SK-N-MC (cell line): Measurements from ENCODE around the gene ARL6IP4.

Experiments
- DNase-seq: peaks from one replicate; pipeline ENCODE4 v3.0.0-alpha.2; 2011; ENCODE audit warnings: low read depth, low spot score
- H3K27ac ChIP-seq: fragments of 200-600 bp; sonication (generic); 2 replicates; pipeline ENCODE4 v1.5.1; 2016; ENCODE audit warnings: mixed run types
- H3K36me3 ChIP-seq: fragments of 200-600 bp; sonication (generic); 2 replicates; pipeline ENCODE4 v1.6.1; 2017; ENCODE audit warnings: antibody characterized with exemption, low read length, mixed read lengths; ENCODE audit not compliant: insufficient read depth
- H3K4me3 ChIP-seq: fragments of 200-600 bp; sonication (generic); 2 replicates; pipeline ENCODE4 v1.5.1; 2016
- H3K9ac ChIP-seq: fragments of 200-600 bp; sonication (generic); 2 replicates; pipeline ENCODE4 v1.8.0; 2017; ENCODE audit warnings: mixed run types, mixed read lengths; ENCODE audit not compliant: insufficient read length
- H3K9me3 ChIP-seq: fragments of 200-600 bp; sonication (generic); 2 replicates; pipeline ENCODE4 v1.6.1; 2017; ENCODE audit warnings: low read depth, mild to moderate bottlenecking, antibody characterized with exemption, low read length, moderate library complexity, mixed read lengths
- EZH2 ChIP-seq: fragments of 200-600 bp; sonication (generic); IDR thresholded peaks from one replicate; pipeline ENCODE4 v1.6.1; 2017; ENCODE audit warnings: antibody characterized with exemption
- FOXP2 ChIP-seq: optimal IDR thresholded peaks from 2 replicates; pipeline ENCODE3; 2011; ENCODE audit warnings: mild to moderate bottlenecking, moderate library complexity; ENCODE audit not compliant: insufficient read depth; ENCODE audit errors: extremely low read length, control extremely low read depth
- POLR2AphosphoS5 ChIP-seq: IDR thresholded peaks from 2 replicates; pipeline ENCODE4 v1.6.1; 2012; ENCODE audit warnings: mild to moderate bottlenecking, low read depth, low read length, borderline replicate concordance

The ARL6IP4 gene

DNA sequence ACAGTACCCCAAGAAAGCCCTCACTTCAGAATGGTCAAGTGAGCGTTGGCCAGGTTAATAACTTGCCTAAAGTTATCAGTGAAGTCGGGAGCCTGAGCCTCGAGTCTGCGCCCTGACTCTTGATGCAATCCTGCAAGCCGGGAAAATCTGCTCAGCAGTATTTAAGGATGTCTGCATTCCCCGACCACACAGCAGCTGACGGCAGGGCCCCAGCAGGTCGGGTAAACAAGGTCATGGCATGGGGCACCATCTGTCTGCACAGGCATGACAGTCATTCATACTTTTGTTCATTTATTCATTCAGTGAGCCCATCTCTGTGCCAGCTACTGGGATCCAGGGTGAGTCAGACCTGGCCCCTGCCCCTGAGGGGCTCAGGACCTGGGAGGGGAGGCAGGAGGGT, 25.3 kb upstream of the ARL6IP4 start:
- H3K27ac ChIP-seq = no peak overlapping the region
- no peaks in the 10 kb centered on the region for H3K9me3 ChIP-seq
- no peak overlapping the region for H3K4me3 ChIP-seq
- no peak overlapping the region for H3K9ac ChIP-seq
- no peaks in the 10 kb centered on the region; the same call in 1 of the 2 replicates for H3K36me3 ChIP-seq
- DNase-seq = no peak
- TF ChIP-seq POLR2AphosphoS5 (no peak), FOXP2 (no peak), EZH2 (no peak)

DNA sequence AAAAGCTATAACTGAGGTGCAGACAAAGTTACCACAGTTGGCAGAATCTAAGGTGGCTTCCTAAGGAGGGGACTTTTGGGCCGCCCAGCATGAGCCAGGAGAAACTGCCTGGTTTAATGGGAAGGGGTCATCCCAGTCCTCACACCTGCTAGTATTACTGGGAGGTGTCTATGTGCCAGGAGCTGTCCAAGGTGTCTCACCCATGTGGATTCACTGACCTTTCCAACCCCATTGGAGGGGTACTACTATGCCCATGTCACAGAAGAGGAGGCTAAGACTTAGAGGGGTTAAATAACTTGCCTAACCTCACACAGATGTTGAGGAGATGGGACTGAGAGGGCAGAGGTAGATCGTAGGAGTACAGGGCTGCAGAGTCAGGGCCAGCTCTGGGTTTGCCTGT, 24.4 kb upstream of the ARL6IP4 start:
- Histone ChIP-seq H3K36me3 (no peaks in the 10 kb centered on the region; the same call in 1 of the 2 replicates), H3K9ac (no peak overlapping the region)
- TF ChIP-seq POLR2AphosphoS5 (no peak), FOXP2 (no peak), EZH2 (no peak)

GRCh38 chr12:122958198-122958888, 22.1 kb upstream of the ARL6IP4 start:
- Histone ChIP-seq H3K27ac (no peak overlapping the region), H3K9ac (no peak overlapping the region), H3K4me3 (no peak overlapping the region), H3K36me3 (no peaks in the 10 kb centered on the region; the same call in 1 of the 2 replicates), H3K9me3 (no peaks in the 10 kb centered on the region)
- no peak for TF ChIP-seq POLR2AphosphoS5
- no peak for TF ChIP-seq FOXP2
- no peak for TF ChIP-seq EZH2
- DNase-seq = no peak

More for the DNA sequence above, 24.4 kb upstream of the ARL6IP4 start:
- H3K9me3 ChIP-seq = no peaks in the 10 kb centered on the region
- no peak for DNase-seq
- H3K27ac ChIP-seq = no peak overlapping the region
- no peak overlapping the region for H3K4me3 ChIP-seq

DNA sequence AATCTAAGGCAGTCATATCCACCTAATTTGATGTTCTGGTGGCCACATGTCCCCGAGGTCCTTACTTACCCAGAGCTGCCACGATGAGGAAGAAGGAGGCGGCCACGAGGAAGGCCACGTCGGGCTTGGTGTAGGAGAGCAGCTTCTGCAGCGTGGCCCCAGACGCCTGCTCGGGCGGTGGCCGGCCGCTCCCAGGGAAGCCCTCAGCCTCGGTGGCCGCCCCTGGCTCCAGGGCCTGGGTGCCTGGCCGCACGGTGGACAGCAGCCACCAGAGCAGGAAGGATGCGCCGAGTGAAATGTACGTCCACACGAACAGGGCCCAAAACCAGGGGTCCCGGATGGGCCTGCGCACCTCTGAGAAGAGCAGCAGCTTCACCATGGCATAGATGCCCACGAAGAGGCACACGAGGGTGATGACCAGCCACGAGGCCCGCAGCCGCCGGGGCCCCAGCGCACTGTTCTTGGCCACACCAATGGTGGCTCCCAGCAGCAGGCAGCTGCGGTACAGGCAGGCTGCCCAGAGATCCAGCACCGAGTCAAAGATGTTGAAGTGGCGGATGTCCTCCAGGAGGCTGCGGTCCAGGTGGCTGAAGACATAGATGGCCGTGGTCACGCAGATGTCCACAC, 20.8 kb upstream of the ARL6IP4 start:
- DNase-seq = no peak

DNA sequence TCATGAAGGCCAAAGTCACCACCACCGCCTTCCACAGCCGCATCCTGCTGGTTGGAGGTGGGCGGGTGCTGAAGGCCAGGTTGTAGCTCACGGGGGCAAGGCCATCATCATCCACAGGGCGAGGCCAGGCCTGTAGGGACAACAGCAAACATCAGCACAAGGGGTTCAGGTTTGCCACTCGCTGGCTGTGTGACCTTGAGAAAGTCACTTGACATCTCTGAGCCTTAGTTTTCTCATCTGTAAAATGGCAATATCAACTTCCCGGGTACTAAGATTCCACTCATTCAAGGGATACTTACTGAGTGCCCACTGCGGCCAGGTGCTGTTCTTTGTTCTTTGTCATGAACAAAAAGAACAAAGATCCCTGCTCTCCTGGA, 20.3 kb upstream of the ARL6IP4 start:
- TF ChIP-seq EZH2 (no peak), FOXP2 (no peak), POLR2AphosphoS5 (no peak)
- Histone ChIP-seq H3K9me3 (no peaks in the 10 kb centered on the region), H3K9ac (no peak overlapping the region), H3K4me3 (no peak overlapping the region), H3K27ac (no peak overlapping the region), H3K36me3 (no peaks in the 10 kb centered on the region; the same call in 1 of the 2 replicates)
- DNase-seq = no peak

More for the DNA sequence above, 20.8 kb upstream of the ARL6IP4 start:
- TF ChIP-seq EZH2 = no peak
- TF ChIP-seq POLR2AphosphoS5 = no peak
- TF ChIP-seq FOXP2 = no peak
- H3K9ac ChIP-seq = no peak overlapping the region
- H3K4me3 ChIP-seq = no peak overlapping the region
- no peak overlapping the region for H3K27ac ChIP-seq
- no peaks in the 10 kb centered on the region; the same call in 1 of the 2 replicates for H3K36me3 ChIP-seq
- no peaks in the 10 kb centered on the region for H3K9me3 ChIP-seq

DNA sequence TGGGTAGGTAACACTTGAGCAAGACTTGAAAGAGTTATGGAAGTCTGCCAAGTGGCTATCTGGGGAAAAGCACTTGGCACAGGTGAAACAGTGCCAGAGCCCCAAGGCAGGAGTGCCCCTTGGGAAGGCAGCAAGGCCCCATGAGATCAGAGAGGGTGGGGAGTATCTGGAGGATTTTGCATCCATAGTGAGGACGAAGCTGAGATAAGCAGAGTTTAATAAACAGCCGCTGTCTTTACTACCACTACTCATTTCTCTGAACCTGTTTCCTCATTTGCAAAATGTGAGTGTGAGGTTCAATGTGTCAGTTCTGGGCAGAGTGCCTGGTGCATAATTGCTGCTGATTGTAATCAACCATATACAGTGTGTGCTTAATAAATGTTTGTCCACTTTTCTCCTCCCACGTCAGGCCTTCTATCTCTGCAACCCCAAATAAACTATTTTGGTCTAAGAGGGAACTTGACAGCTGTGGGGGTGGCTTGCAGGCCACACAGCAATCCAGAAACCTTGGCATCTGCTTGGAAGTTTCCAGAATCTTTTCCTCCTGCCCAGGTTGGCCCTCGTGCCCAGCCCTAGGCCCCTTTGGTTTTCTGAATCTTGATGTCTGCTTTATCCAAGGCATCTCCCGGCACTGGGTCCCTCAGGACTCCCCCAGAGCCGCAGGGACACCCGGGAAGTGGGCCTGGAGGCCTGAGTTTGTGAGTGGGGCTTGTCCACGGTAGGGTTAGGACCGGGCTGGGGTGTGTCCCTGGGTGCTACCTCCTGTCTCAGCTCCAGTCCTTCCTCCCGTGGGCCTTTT, 18.8 kb upstream of the ARL6IP4 start:
- H3K9ac ChIP-seq = no peak overlapping the region

GRCh38 chr12:122963941-122964265, 16.6 kb upstream of the ARL6IP4 start:
- no peak overlapping the region for H3K9ac ChIP-seq
- H3K27ac ChIP-seq = no peak overlapping the region
- H3K9me3 ChIP-seq = no peaks in the 10 kb centered on the region
- no peaks in the 10 kb centered on the region; the same call in 1 of the 2 replicates for H3K36me3 ChIP-seq
- DNase-seq = no peak
- TF ChIP-seq EZH2 = no peak
- no peak for TF ChIP-seq FOXP2
- TF ChIP-seq POLR2AphosphoS5 = no peak
- no peak overlapping the region for H3K4me3 ChIP-seq

More for the DNA sequence above, 18.8 kb upstream of the ARL6IP4 start:
- TF ChIP-seq EZH2 (no peak), POLR2AphosphoS5 (no peak), FOXP2 (no peak)
- Histone ChIP-seq H3K9me3 (no peaks in the 10 kb centered on the region), H3K36me3 (no peaks in the 10 kb centered on the region; the same call in 1 of the 2 replicates), H3K4me3 (no peak overlapping the region), H3K27ac (no peak overlapping the region)
- DNase-seq = no peak
